HepG2 (cell line): ENCODE data around the gene PLOD3. TPM values are rescaled to one million over a fixed set of nuclear protein-coding genes. Genes with fewer than 3 reads are reported as not detected.

Experiments
- ARID5B ChIP-seq: IDR thresholded peaks from 2 replicates; pipeline ENCODE4 v1.4.0; 2020; ENCODE audit warnings: mild to moderate bottlenecking, missing genetic modification reagents
- HOXD1 ChIP-seq: sonication (generic); formaldehyde crosslinking; IDR thresholded peaks from 2 replicates; pipeline ENCODE4 v1.5.0; 2020; ENCODE audit warnings: missing genetic modification reagents
- MATR3 ChIP-seq: sonication (generic); formaldehyde crosslinking; IDR thresholded peaks from 2 replicates; pipeline ENCODE4 v1.4.0; 2020; ENCODE audit warnings: missing genetic modification reagents
- NFE2L1 ChIP-seq: sonication (generic); formaldehyde crosslinking; IDR thresholded peaks from 2 replicates; pipeline ENCODE4 v1.4.0; 2020; ENCODE audit warnings: missing genetic modification reagents, mild to moderate bottlenecking, borderline replicate concordance
- REL ChIP-seq: sonication (generic); formaldehyde crosslinking; conservative IDR thresholded peaks from 2 replicates; pipeline ENCODE4 v1.8.0; 2022; ENCODE audit warnings: mild to moderate bottlenecking, missing genetic modification reagents, moderate library complexity
- REST ChIP-seq, 2 experiments: IDR thresholded peaks; 2 replicates each; pipeline ENCODE4 v1.6.1; 2011 to 2012; ENCODE audit warnings: low read length in 2 of 2, borderline replicate concordance in 1 of 2, low read depth in 1 of 2, mild to moderate bottlenecking in 1 of 2, moderate library complexity in 1 of 2
- SOX13 ChIP-seq, 3 experiments: fragments of 450-650 bp in 1 of 3; sonication (generic) in 1 of 3; formaldehyde crosslinking in 1 of 3; IDR thresholded peaks in 2 of 3; conservative IDR thresholded peaks in 1 of 3; 2 replicates each; pipeline versions ENCODE4 v1.5.0 to v1.6.1; 2016 to 2020; ENCODE audit warnings: antibody characterized with exemption in 1 of 3, mild to moderate bottlenecking in 1 of 3, missing compliant biosample characterization in 1 of 3, missing genetic modification reagents in 1 of 3, moderate library complexity in 1 of 3
- STAG1 ChIP-seq: sonication (generic); formaldehyde crosslinking; IDR thresholded peaks from 2 replicates; pipeline ENCODE4 v1.4.0; 2020; ENCODE audit warnings: missing genetic modification reagents
- TRIM22 ChIP-seq: fragments of 450-650 bp; IDR thresholded peaks from 2 replicates; pipeline ENCODE4 v1.6.1; 2017
- ZBTB33 ChIP-seq: sonication (generic); formaldehyde crosslinking; IDR thresholded peaks from 2 replicates; pipeline ENCODE4 v1.4.0; 2020; ENCODE audit warnings: missing genetic modification reagents
- ZNF263 ChIP-seq: sonication (generic); formaldehyde crosslinking; IDR thresholded peaks from 2 replicates; pipeline ENCODE4 v1.4.0; 2020; ENCODE audit warnings: missing genetic modification reagents
- ZNF276 ChIP-seq: sonication (generic); formaldehyde crosslinking; IDR thresholded peaks from 2 replicates; pipeline ENCODE4 v1.4.0; 2020; ENCODE audit warnings: mild to moderate bottlenecking, low read depth, missing genetic modification reagents
- ZNF326 ChIP-seq: sonication (generic); formaldehyde crosslinking; IDR thresholded peaks from 2 replicates; pipeline ENCODE4 v1.4.0; 2020; ENCODE audit warnings: missing genetic modification reagents, borderline replicate concordance
- ZNF878 ChIP-seq: sonication (generic); formaldehyde crosslinking; IDR thresholded peaks from 2 replicates; pipeline ENCODE4 v1.8.1; 2023; ENCODE audit warnings: mild to moderate bottlenecking, missing genetic modification reagents, moderate library complexity
- polyA plus RNA-seq, 8 experiments: library from polyadenylated mRNA; depleted of rRNA in 3 of 8; stranded (reverse) in 7 of 8; unstranded in 1 of 8; fragments of >200 nt; fragmentation: Illumina TruSeq in 4 of 8; extraction: Trizol in 4 of 8; gene quantifications; 2 replicates each; pipeline versions ENCODE4 v1.2.1 to v1.2.3, GENCODE V29; 2011 to 2016; ENCODE audit warnings: low read depth in 4 of 8, missing spikeins in 1 of 8, mixed read lengths in 1 of 8; ENCODE audit not compliant: insufficient read depth in 1 of 8
- total RNA-seq, 5 experiments: library from RNA; depleted of rRNA; stranded (reverse); fragments of >200 nt; fragmentation: Illumina TruSeq; extraction: Trizol; gene quantifications; 2 replicates each; pipeline ENCODE4 v1.2.3, GENCODE V29; 2016; ENCODE audit warnings: low read depth in 1 of 5

The PLOD3 gene
- total and polyA plus RNA-seq, 2 of the 13 experiments (the other 11 are each of a cell fraction or from before 2014, with no cell fraction given), result 65.8 to 67.4 TPM

- TF ChIP-seq ARID5B (CRISPR knock-in tag), result peak; percentile 87
- TF ChIP-seq ZNF276 (CRISPR knock-in tag), result no peak
- TF ChIP-seq ZNF326 (CRISPR knock-in tag), result no peak
- TF ChIP-seq REST (IDR thresholded peaks at IDR 0.05; ENCODE audit: borderline replicate concordance in 1 of 2, low read depth in 1 of 2, low read length in 2 of 2), result peak in 1 of 2 experiments; percentile 24; a peak in 1 of 4 replicates
- TF ChIP-seq ZBTB33 (CRISPR knock-in tag), result no peak
- no peak; the same call in 1 of the 2 replicates for TF ChIP-seq ZNF263 (CRISPR knock-in tag)
- peak; percentile 78; the same call in 1 of the 2 replicates for TF ChIP-seq REL (CRISPR knock-in tag)
- TF ChIP-seq SOX13 (IDR thresholded peaks at IDR 0.05), result 0 out of 2 replicates have a peak, but pooled peaks have one; percentile 40
- peak in 1 of 2 experiments; percentile 63; a peak in 2 of 4 replicates for TF ChIP-seq SOX13 (CRISPR knock-in tag; conservative IDR thresholded peaks at IDR 0.05 in 1 of 2, IDR thresholded peaks at IDR 0.05 in 1 of 2)
- no peak for TF ChIP-seq MATR3 (CRISPR knock-in tag)
- TF ChIP-seq STAG1 (CRISPR knock-in tag), result peak; percentile 18; the same call in 1 of the 2 replicates
- peak; percentile 34; the same call in 1 of the 2 replicates for TF ChIP-seq ZNF878 (CRISPR knock-in tag)
- peak; percentile 55; the same call in 1 of the 2 replicates for TF ChIP-seq HOXD1 (CRISPR knock-in tag)
- no peak for TF ChIP-seq NFE2L1 (CRISPR knock-in tag)
- no peak for TF ChIP-seq TRIM22
Observed at GRCh38 chr7:101200862-101201599, 16.4 kb downstream of the PLOD3 start, which contains the start of gene MOGAT3 (continued).
